ENCODE data around the gene SSTR4.

- no peak for TF ChIP-seq CTCF (IDR thresholded peaks at IDR 0.05)
- no peak for TF ChIP-seq POLR2A (IDR thresholded peaks at IDR 0.05)
Observed at GRCh38 chr20:23027721-23028120, 7.4 kb upstream of the SSTR4 start.

Data from esophagus squamous epithelium (tissue), 4 donors.